Measurements from ENCODE around the gene FICD.

FICD gene

GRCh38 chr12:108505129-108505528, 9.9 kb upstream of the FICD start:
- DNase-seq = no peak

GRCh38 chr12:108507971-108508642, 7.0 kb upstream of the FICD start:
- DNase-seq = peak; percentile 52

- no peak for DNase-seq
These were observed 5.3 kb upstream of the FICD start for GRCh38 chr12:108509806-108510205.

GRCh38 chr12:108510836-108511235, 4.2 kb upstream of the FICD start:
- no peak for DNase-seq

GRCh38 chr12:108511633-108512540, 3.2 kb upstream of the FICD start:
- DNase-seq = peak; percentile 85

GRCh38 chr12:108514468-108514972, 557 bp upstream of the FICD start:
- DNase-seq = no peak

DNA sequence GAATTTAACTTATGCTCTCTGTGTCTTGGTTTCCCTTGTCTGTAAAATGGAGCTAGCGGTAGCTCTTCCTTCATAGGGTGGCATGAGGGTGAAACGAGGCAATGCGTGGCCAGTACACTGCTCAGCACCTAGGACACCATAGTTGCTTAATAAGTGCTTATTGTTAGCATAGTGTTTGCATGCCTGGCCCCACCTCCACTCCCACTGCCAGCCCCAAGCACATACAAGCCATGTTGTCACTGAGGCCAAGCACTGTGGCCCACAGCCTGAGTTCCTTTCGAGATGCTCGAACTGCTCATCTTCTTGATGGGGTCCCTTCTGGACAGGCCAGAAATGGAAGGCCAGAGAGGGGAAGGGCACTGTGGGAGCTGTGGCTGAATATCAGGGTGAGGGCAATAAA, 839 bp downstream of the FICD start:
- peak; percentile 21 for DNase-seq

DNA sequence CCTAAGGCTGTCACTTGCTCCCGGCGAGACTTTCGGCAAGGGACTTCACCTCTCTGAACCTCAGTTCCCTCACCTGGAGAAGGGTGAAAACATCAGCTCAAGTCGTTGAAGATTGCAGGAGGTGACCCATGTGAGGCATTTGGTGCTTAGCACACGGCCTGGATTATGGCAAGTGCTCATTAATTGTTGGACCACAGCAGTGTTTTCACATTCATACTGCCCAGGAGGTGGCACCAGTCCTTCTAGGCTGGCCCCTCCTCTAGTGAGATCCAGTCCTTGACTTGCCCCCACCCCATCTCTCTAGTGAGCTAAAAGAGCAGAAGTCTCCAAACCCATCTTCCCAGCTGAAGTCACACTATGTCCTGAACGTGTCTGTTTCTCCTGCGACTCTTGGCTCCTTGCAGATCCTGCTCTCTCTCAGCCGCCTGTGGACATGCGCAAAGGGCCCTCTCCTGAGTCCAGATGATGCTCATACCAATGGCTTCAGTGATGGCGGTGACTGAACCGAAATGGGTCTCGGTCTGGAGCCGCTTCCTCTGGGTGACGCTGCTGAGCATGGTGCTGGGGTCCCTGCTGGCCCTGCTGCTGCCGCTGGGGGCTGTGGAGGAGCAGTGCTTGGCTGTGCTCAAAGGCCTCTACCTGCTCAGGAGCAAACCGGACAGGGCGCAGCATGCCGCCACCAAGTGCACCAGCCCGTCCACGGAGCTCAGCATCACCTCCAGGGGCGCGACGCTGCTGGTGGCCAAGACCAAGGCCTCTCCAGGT, 1.6 kb downstream of the FICD start:
- DNase-seq = no peak

DNA sequence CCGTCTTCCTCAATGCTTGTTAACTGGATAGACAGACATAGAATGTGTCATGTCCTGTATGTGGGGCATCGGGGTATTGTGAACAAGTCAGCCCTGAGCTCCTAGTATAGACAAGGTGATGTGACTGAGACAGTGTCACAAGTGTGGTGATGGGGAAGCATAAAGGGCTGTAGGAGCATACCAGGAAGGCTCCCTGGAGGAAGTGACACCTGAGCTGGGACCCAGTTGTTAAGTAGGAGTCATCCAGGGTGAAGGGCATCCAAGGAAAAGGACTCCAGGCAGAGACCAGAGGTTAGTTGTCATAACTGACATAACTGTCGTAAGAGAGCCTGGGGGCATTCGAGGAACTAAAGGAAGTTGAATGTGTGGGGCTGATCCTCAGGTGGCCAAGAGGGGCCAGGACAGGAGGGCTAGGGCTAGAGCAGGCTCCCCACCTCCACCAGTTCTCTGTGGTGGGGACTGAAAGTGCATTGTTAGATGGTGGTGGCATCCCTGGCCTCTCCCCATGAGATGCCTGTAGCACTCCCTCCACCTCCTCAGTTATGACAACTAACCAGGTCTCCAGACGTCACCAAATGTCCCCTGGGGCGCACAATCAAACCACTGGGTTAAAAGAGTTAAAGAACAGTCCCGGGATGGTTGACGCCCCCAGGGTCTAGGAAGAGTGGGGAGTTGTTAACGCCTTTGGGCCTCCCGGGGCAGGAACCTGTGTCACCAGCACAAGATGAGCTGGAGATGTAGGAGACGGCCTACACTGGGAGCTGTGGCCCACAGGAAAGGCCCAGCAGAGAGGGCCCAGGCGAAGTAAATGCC, 2.4 kb downstream of the FICD start:
- no peak for DNase-seq

DNA sequence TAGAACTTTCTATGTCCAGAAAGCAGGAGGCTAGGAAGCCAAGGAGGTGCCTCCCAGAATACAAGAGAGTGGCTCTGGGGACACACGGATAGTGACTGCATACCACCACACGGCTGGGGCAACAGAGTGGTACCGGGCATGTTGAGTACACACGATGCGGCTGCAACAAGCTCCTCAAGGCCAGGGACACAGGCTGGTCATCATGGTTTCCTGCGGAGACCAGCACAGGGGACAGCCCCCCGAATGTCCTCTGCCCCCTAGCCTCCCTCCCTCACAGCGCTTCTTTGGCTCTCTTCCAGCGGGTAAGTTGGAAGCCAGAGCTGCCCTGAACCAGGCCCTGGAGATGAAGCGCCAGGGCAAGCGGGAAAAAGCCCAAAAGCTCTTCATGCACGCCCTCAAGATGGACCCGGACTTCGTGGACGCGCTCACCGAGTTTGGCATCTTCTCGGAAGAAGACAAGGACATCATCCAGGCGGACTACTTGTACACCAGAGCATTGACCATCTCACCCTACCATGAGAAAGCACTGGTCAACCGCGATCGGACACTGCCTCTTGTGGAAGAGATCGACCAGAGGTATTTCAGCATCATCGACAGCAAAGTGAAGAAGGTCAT, 3.1 kb downstream of the FICD start:
- no peak for DNase-seq

DNA sequence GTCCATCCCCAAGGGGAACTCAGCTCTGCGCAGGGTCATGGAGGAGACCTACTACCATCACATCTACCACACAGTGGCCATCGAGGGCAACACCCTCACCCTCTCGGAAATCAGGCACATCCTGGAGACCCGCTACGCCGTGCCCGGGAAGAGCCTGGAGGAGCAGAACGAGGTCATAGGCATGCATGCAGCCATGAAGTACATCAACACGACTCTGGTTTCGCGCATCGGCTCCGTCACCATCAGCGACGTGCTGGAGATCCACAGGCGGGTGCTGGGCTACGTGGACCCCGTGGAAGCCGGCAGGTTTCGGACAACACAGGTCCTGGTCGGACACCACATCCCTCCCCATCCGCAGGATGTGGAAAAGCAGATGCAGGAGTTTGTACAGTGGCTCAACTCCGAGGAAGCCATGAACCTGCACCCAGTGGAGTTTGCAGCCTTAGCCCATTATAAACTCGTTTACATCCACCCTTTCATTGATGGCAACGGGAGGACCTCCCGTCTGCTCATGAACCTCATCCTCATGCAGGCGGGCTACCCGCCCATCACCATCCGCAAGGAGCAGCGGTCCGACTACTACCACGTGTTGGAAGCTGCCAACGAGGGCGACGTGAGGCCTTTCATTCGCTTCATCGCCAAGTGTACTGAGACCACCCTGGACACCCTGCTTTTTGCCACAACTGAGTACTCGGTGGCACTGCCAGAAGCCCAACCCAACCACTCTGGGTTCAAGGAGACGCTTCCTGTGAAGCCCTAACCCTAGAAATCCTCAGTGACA, 3.8 kb downstream of the FICD start:
- DNase-seq = no peak

DNA sequence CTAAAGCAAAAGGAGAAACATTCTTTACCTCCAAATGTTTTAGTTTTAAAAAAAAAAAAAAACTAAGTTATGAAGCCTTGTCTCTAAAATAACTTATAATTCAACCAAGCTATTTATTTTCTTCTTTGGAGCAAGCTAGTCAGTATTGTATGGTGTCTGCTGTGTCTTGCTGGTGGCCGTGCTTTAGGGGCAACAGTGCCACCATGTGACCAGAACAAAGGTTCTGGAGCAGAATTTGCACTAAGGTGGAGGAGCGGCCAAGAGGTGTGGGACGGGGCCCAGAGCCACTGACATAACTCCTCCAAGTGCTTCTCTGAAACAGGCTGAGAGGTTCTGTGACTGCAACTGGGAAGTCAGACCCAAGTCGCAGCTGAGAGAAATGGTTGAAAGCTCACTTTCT, 4.5 kb downstream of the FICD start:
- peak; percentile 15 for DNase-seq

- DNase-seq = no peak
These were observed 8.3 kb downstream of the FICD start for GRCh38 chr12:108523365-108523764.

DNA sequence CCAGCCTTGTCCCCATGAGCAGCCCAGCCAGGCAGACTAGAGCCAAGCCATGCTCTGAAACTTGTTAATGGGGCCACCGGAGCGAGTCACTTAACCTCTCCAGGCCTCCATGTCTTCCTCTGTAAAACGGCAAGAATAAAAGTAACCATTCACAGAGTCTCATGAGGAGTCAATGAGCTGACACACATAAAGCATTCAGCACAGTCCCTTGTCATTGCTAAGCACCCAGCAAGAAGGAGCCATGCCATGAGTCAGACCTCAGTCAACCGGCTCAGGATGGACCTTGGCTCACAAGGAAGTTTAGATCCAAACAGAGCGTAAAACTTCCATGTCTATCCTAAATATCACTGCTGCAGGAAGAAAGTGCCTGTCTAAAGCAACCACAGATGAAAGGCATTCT, 10.6 kb downstream of the FICD start:
- no peak for DNase-seq

- DNase-seq = no peak
These were observed 11.5 kb downstream of the FICD start for GRCh38 chr12:108526482-108527165.

- no peak for DNase-seq
These were observed 12.1 kb downstream of the FICD start for GRCh38 chr12:108527166-108527496.

- DNase-seq = no peak
These were observed 15.1 kb downstream of the FICD start for GRCh38 chr12:108530161-108530560.

DNA sequence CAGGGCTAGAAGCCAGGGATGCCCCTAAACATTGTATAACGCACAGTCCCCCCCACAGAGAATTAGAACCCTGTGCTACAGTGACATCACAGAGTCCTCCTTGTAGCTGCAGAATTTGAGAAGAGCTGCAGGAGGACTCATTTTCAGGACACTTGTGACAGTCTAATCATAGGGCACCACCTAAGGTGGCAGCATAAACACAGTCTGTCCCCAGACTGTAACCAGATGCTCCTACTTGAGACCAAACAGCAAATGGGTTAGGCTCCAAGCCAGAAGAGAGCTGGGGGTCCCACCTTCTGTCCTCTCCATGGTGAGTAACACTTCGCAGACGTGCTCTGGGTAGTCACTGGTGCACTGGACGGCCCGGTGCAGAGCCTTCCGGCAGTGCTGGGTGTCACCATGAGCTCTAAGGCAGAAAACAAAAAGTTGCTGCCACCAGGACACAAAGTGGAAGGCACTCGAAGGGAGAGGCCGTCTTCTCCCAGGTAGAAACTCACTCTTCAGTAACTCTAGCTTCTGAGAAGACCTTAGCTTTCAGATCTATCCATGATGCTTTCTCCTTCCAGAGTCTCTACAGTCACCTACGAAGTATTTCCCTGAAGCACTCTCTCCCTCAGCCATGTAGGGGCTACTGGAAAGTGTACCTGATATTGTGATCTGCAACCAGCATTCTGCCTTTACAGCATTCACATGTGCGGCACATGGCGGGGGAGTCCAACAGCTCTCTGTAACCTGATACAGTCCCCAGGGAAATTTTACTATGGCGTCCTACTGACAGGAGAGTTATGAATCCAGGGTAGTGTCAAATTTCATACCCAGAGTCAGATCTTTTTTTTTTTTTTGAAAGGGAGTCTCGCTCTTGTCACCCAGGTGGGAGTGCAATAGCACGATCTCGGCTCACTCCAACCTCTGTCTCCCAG, 17.1 kb downstream of the FICD start:
- no peak for DNase-seq

- no peak for DNase-seq
These were observed 23.1 kb downstream of the FICD start for GRCh38 chr12:108538146-108538545.

Measured in activated CD4-positive, alpha-beta T cell treated with anti-CD3 and anti-CD28 coated beads for 48 hours (primary cell).